ENCODE results near the gene LMF2. TPM values are rescaled to one million over a fixed set of nuclear protein-coding genes. Genes with fewer than 3 reads are reported as not detected.

Gene LMF2
- total RNA-seq, 1 experiment from 2014 or later = 37.3 TPM

DNA sequence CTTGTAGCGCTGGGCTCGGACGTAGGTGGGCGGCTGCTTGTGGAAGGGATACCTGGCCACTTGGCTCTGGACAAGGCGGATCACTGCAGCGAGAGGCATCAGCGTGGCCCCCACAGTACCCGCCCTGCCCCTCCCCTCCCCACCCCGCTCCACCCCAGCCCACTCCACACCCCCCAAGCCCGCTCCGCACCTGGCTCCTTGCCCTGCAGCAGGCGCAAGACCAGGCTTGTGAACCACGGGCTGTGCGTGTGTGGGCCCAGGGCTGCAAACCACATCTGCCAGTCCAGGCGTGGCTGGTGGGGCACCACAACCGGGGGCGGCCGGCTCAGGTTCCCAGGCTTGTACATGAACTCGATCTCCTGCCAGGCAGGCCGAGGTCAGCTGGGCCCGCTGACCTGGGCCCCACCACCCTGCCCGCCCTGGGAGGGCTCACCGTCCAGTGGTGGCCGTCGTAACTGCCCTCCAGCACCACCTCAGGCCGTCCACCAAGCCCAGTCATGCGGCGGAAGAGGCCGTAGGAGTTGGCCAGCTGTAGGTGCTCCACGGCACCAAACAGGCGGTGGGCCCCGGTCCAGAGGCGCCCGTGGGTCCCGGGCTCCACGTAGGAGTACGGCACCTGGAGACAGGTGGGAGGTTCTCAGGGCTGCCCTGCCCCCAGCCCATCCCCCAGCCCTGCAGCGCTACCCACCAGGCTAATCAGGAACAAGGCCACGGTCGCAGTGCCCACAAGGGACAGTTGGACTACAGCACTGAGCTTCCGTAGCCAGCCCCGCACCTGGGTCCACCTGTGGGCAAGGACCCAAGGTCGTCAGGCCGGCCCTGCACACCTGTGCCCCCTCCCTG, 2.9 kb downstream of the LMF2 start:
- Histone ChIP-seq H3K36me3 (ENCODE audit: low read depth) (0 out of 2 replicates have a peak, but pooled peaks cover 5% of the 10 kb centered on the region), H3K4me2 (no peak overlapping the region), H3K27ac (no peak overlapping the region), H3K4me1 (replicated peaks; ENCODE audit: insufficient read depth) (peaks cover 17% of the 10 kb centered on the region), H3K27me3 (ENCODE audit: insufficient read depth, low read depth) (no peaks in the 10 kb centered on the region), H3K9me3 (ENCODE audit: insufficient read depth, low read depth) (no peaks in the 10 kb centered on the region), H2AFZ (no peak overlapping the region), H3K4me3 (no peak overlapping the region), H3F3A (ENCODE audit: insufficient read depth, low read depth) (peaks cover 22% of the 10 kb centered on the region; the same call in 1 of the 2 replicates), H3K9me2 (ENCODE audit: insufficient read depth) (no peaks in the 10 kb centered on the region), H4K20me1 (ENCODE audit: insufficient read depth) (peaks cover 3% of the 10 kb centered on the region; the same call in 1 of the 2 replicates), H3K79me2 (ENCODE audit: low read depth) (peaks cover 19% of the 10 kb centered on the region)
- POLR2A ChIA-PET (ENCODE audit: unreplicated experiment) = no interaction called here
- no TSS peak for BruUV-seq (replicated peaks)
- TF ChIP-seq, protein P1, sequence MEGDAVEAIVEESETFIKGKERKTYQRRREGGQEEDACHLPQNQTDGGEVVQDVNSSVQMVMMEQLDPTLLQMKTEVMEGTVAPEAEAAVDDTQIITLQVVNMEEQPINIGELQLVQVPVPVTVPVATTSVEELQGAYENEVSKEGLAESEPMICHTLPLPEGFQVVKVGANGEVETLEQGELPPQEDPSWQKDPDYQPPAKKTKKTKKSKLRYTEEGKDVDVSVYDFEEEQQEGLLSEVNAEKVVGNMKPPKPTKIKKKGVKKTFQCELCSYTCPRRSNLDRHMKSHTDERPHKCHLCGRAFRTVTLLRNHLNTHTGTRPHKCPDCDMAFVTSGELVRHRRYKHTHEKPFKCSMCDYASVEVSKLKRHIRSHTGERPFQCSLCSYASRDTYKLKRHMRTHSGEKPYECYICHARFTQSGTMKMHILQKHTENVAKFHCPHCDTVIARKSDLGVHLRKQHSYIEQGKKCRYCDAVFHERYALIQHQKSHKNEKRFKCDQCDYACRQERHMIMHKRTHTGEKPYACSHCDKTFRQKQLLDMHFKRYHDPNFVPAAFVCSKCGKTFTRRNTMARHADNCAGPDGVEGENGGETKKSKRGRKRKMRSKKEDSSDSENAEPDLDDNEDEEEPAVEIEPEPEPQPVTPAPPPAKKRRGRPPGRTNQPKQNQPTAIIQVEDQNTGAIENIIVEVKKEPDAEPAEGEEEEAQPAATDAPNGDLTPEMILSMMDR (conservative IDR thresholded peaks at IDR 0.05) = no peak
- TF ChIP-seq EZH2 (IDR thresholded peaks at IDR 0.05; ENCODE audit: low read depth) = no peak
- intact Hi-C loops (cut with micrococcal nuclease; ENCODE audit: unreplicated experiment) = loop anchor here (5.0 kb wide), 2 partner anchors 78 to 162 kb away; partner anchors contain the start of genes CHKB and PPP6R2
- DNase-seq = no peak
- CTCF ChIA-PET = interaction anchor here (0.5 kb wide), 1 partner anchor 53 kb away, joined by 16 read pairs; no protein-coding TSS in a partner anchor

DNA sequence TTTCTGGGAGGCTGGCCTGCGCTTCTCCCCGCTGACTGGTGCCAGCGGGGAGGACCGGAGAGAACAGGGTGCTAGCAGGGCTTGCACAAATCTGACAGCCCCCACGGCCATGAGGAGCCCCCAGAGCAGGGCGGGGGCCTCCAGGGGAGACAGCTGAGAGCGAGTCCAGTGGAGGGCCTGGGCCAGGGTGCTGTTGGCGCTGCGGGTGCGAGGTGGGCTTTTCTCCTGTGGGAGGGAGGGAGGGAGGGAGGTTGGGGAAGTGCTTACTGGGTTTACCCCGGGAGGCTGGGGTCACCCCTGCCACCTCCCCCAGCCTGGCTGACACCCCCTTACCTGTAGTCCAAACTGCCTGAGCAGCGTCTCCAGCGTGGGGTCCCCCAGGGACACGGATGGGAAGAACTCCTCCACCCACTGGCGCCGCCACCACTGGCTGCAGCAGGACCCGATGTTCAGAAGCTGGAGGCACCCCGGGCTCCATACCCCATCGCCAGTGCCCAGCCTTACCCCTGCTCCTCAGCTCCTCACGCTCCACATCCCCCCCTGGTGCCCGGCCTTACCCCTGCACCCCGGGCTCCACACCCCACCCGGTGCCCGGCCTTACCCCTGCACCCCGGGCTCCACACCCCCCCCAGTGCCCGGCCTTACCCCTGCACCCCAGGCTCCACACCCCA, 3.9 kb downstream of the LMF2 start:
- no peak overlapping the region for H3K4me3 ChIP-seq
- CTCF ChIA-PET = interaction anchor here (0.5 to 0.6 kb wide), 3 partner anchors 29 to 123 kb away, joined by 3 to 16 read pairs (median 3); no protein-coding TSS in a partner anchor
- no peak overlapping the region for H3K27ac ChIP-seq
- no peaks in the 10 kb centered on the region for H3K27me3 ChIP-seq (ENCODE audit: insufficient read depth, low read depth)
- no peak overlapping the region for H3K4me2 ChIP-seq
- H3K36me3 ChIP-seq (ENCODE audit: low read depth) = 0 out of 2 replicates have a peak, but pooled peaks cover 5% of the 10 kb centered on the region
- TF ChIP-seq EZH2 (IDR thresholded peaks at IDR 0.05; ENCODE audit: low read depth) = no peak
- TF ChIP-seq, protein P1 (conservative IDR thresholded peaks at IDR 0.05) = peak; percentile 32; the same call in 1 of the 2 replicates
- no peak overlapping the region for H2AFZ ChIP-seq
- no peak for DNase-seq
- H3K9me3 ChIP-seq (ENCODE audit: insufficient read depth, low read depth) = no peaks in the 10 kb centered on the region
- POLR2A ChIA-PET (ENCODE audit: unreplicated experiment) = interaction anchor here (0.6 kb wide), 1 partner anchor 498 kb away, joined by 10 read pairs; no protein-coding TSS in a partner anchor
- BruUV-seq (replicated peaks) = no TSS peak
- peaks cover 30% of the 10 kb centered on the region for H3F3A ChIP-seq (ENCODE audit: insufficient read depth, low read depth)
- 0 out of 2 replicates have a peak, but pooled peaks cover 3% of the 10 kb centered on the region for H4K20me1 ChIP-seq (ENCODE audit: insufficient read depth)
- H3K79me2 ChIP-seq (ENCODE audit: low read depth) = peaks cover 10% of the 10 kb centered on the region
- intact Hi-C loops (cut with micrococcal nuclease; ENCODE audit: unreplicated experiment) = no loop called here
- H3K4me1 ChIP-seq (replicated peaks; ENCODE audit: insufficient read depth) = peaks cover 9% of the 10 kb centered on the region
- no peaks in the 10 kb centered on the region for H3K9me2 ChIP-seq (ENCODE audit: insufficient read depth)
